ENCODE results near the gene BNC2.

The BNC2 gene

DNA sequence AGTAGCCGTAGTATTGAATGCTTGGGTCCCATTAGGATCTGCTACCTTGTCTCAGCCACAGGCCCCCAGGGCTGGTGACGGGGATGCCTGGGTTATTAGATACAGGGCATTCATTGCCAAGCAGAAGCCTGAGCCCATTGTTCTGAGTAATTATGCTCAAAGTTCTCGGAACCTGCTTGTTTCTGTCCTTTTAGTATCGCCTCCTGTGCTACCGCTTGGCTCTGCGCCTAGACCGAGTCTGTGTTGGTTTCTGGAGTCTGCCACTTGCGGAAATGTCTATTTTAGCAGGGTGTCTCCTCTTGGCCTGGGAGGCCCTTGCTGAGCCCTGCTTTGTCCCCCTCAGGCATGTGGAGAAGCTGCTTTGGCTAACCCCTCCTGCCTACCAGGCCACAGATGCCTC lies 506.1 kb downstream of the BNC2 start:
- DNase-seq (ENCODE audit: low read depth), result no peak

DNA sequence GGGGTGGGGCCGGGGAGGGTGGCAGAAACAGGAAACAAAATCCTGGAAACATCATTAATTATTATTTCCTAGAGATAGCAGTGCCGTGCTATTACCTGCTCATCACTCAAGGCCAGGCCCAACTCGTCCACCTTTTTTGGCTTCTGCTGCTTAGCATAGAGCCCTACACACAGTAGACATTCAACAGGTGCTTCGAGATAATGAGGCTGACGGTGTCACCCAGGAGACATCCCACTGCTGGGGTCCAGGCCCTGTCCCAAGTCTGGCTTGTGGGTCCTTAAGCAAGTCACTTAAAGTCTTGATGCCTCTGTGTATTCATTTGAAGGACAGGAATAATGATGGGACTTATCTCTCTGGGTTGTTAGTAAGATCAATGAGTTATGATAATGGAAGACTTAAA lies 506.6 kb downstream of the BNC2 start:
- DNase-seq (ENCODE audit: low read depth), result no peak

DNA sequence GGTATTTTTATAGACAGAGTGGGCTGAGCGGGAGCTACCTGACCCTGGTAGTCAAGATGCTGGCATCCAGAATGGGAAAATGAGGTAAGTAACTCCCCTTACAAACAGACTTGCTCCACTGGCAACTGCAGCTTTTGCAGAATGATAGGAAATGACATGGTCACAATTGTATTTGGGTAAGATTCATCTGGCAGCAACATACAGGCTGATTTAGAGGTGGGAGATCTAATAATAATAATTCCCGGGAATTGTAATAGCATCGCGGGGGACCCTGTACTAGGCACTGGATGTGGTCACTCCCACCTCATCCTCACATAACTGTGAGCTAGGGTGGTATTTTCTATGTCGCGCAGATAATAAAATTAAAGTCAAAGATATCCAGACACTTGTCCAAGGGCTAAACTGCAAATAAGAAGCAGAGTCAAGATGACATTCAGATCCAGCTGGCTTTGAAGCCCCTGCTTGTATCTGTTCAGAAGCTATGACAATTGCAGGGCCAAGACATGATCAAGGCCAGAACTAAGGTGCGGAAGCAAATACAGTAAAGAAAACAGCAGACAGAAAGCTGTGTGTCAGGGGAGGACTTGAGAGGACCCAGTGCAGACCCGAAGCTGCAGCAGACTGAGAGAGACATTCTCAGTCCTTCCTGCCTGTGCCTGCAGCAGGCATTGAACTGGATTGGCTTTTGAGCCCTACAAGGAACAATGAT lies 507.2 kb downstream of the BNC2 start:
- DNase-seq (ENCODE audit: low read depth), result no peak

- no peak for DNase-seq (ENCODE audit: low read depth)
Measured at GRCh38 chr9:16361939-16362338, 508.5 kb downstream of the BNC2 start.

DNA sequence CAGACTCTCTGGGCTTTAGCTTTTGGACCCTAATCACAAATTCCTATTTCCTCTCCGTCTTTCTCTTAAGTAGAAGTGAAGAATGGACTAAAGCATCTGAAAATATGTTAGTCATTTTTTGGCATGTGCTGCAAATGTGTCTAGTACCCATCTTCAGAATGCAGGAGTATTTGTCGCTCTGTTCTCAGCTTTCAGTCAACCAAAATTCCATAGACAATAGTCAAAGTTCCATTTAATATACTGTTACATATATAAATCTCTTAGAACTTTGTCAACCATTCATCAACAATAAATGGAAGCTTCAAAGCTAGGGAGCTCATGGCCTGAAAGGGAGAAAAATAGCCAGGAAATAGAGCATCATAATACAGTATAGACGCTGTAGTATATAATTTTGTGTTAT lies 509.4 kb downstream of the BNC2 start:
- DNase-seq (ENCODE audit: low read depth), result no peak

- no peak for DNase-seq (ENCODE audit: low read depth)
Measured at GRCh38 chr9:16360247-16360646, 510.2 kb downstream of the BNC2 start.

Data from activated T-cell treated with anti-CD3 and anti-CD28 coated beads for 24 hours (primary cell).